ACC112 (cell line): ENCODE data around the gene RAB8A.
"Not testable (repeated sequence)": the region's sequence is repeated elsewhere in the genome, so short reads cannot be mapped to it uniquely, and the experiment has no call there.

Experiments
- H2AFZ ChIP-seq: fragments of 200-600 bp; sonication (generic); one replicate; pipeline ENCODE4 v1.6.0; 2017; ENCODE audit warnings: antibody characterized with exemption, low read length; ENCODE audit not compliant: unreplicated experiment
- H3K27ac ChIP-seq: fragments of 200-600 bp; sonication (generic); 2 replicates; pipeline ENCODE4 v1.5.1; 2014; ENCODE audit warnings: low read depth, mild to moderate bottlenecking, antibody characterized with exemption, low read length, moderate library complexity
- H3K27me3 ChIP-seq: fragments of 200-600 bp; sonication (generic); 2 replicates; pipeline ENCODE4 v1.6.1; 2014; ENCODE audit warnings: mild to moderate bottlenecking, antibody characterized with exemption, low read length, moderate library complexity, mixed read lengths; ENCODE audit not compliant: insufficient read depth
- H3K36me3 ChIP-seq: fragments of 200-600 bp; sonication (generic); 2 replicates; pipeline ENCODE4 v1.6.1; 2016; ENCODE audit warnings: mild to moderate bottlenecking, antibody characterized with exemption, low read length, moderate library complexity, mixed read lengths; ENCODE audit not compliant: insufficient read depth
- H3K4me1 ChIP-seq: fragments of 200-600 bp; sonication (generic); one replicate; pipeline ENCODE4 v1.6.1; 2016; ENCODE audit warnings: low read length, mixed read lengths; ENCODE audit not compliant: insufficient read depth, unreplicated experiment, control insufficient read depth
- H3K4me3 ChIP-seq: fragments of 200-600 bp; sonication (generic); 2 replicates; pipeline ENCODE4 v1.5.1; 2014; ENCODE audit warnings: mild to moderate bottlenecking, low read depth, low read length
- H3K79me2 ChIP-seq: fragments of 200-600 bp; sonication (generic); one replicate; pipeline ENCODE4 v1.6.0; 2016; ENCODE audit warnings: low read length; ENCODE audit not compliant: control insufficient read depth, unreplicated experiment, insufficient read depth

RAB8A gene

DNA sequence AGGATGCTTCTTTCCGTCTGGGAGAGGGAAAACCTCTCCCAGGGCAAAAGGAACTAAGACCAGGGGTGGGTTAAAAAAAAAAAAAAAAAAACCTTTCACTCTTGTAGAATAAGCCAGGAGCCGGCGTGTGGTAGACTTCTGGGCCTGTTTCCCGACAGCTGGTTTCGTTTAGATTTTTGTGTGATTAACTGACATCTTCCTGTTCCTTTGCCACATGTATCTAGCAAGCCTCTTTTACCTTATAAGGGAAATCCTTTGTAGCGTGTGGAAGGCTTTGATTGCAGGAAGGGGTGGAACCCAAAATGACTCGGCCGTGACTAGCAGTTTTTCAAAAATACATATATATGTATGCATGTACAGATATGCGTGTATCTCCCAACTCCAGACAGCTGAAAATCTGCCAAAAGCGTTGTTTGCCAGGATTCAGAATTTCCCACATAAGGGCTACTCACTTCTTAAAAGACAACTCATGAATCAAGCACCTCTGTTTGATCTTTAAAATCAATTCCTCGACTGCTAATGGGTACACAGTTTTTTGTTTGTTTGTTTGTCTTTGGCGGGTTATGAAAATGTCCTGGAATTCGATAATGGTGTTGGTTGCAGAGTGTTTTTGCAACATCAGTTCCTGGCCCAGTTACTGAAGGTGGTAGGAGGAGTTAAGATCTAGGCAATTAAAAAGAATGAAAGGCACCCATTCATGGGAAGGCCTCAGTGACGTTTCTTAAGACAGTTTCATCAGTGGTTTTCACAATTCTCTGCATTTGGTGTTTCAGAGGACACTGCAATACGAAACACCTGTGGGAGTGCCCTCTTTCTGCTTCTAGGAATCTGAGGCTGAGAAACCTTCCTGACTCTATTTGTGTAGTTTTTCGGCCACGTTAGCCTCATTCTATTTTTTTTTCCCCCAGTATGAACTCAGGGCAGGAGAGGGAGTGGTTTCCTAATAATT, 32.7 kb upstream of the RAB8A start:
- H2AFZ ChIP-seq: no peak overlapping the region
- H3K4me3 ChIP-seq: peak overlapping the region; percentile 97
- H3K4me1 ChIP-seq: peaks cover 21% of the 10 kb centered on the region
- H3K36me3 ChIP-seq: peaks cover 18% of the 10 kb centered on the region
- H3K79me2 ChIP-seq: peaks cover 85% of the 10 kb centered on the region
- H3K27me3 ChIP-seq: no peaks in the 10 kb centered on the region
- H3K27ac ChIP-seq: peak overlapping the region; percentile 100

DNA sequence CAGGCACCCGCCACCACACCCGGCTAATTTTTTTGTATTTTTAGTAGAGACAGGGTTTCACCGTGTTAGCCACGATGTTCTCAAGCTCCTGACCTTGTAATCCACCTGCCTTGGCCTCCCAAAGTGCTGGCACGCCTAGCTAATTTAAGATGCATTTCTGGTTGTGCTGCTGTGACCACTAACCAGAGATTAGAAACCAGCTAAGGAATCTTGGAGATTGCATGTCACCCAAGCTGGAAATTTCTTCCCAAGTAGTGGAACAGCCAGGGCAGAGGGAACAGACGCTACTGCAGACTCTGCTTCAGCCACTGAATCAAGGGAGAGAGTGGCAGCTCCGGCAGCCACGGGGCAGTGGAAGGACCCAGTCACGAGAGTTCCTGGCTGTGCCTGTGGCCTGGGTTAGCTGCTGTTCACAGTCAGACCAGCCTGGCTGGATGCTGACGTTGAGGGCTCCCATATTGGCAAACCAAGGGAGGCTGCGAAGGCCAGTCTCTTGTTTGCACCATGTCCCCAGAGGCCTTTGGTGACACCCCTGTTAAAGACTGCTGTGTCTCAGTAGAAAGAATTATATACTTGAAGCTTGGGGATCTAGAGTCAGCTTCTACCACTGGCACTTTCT, 27.5 kb upstream of the RAB8A start:
- Histone ChIP-seq H3K4me1 (peaks cover 25% of the 10 kb centered on the region), H3K27me3 (no peaks in the 10 kb centered on the region)

DNA sequence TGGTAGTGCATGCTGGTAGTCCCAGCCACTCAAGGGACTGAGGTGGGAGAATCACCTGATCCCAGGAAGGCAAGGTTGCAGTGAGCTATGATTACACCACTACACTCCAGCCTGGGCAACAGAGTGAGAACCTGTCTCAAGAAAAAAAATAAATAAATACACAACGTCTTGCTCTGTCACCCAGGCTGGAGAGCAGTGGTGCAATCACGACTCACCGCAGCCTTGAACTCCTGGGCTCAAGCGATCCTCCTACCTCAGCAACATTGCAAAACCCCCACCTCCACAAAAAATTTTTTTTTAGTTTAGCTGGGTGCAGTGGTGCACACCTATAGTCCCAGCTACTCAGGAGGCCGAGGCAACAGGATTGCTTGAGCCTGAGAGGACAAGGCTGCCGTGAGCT, 26.6 kb upstream of the RAB8A start:
- Histone ChIP-seq H3K4me1 (peaks cover 16% of the 10 kb centered on the region), H3K79me2 (peaks cover 89% of the 10 kb centered on the region), H3K36me3 (peaks cover 26% of the 10 kb centered on the region), H3K4me3 (no peak overlapping the region), H3K27me3 (no peaks in the 10 kb centered on the region), H3K27ac (peak overlapping the region; percentile 41), H2AFZ (no peak overlapping the region)

More for the DNA sequence above, 27.5 kb upstream of the RAB8A start:
- Histone ChIP-seq H2AFZ (no peak overlapping the region), H3K27ac (peak overlapping the region; percentile 41; the same call in 1 of the 2 replicates), H3K36me3 (peaks cover 29% of the 10 kb centered on the region), H3K4me3 (no peak overlapping the region), H3K79me2 (peaks cover 89% of the 10 kb centered on the region)

DNA sequence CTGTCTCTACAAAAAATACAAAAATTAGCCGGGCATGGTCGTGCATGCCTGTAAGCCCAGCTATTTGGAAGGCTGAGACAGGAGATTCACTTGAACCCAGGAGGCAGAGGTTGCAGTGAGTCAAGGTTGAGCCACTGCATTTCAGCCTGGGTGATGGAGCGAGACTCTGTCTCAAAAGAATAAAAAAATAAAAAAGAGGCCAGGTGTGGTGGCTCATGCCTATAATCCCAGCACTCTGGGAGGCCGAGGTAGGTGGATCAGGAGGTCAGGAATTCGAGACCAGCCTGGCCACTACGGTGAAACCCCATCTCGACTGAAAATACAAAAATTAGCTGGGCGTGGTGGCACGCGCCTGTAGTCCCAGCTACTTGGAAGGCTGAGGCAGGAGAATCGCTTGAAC, 24.3 kb upstream of the RAB8A start:
- H3K27me3 ChIP-seq, H3K4me1 ChIP-seq, H3K4me3 ChIP-seq, H2AFZ ChIP-seq, H3K27ac ChIP-seq: not testable (repeated sequence)
- peaks cover 28% of the 10 kb centered on the region for H3K36me3 ChIP-seq
- H3K79me2 ChIP-seq: peaks cover 70% of the 10 kb centered on the region

DNA sequence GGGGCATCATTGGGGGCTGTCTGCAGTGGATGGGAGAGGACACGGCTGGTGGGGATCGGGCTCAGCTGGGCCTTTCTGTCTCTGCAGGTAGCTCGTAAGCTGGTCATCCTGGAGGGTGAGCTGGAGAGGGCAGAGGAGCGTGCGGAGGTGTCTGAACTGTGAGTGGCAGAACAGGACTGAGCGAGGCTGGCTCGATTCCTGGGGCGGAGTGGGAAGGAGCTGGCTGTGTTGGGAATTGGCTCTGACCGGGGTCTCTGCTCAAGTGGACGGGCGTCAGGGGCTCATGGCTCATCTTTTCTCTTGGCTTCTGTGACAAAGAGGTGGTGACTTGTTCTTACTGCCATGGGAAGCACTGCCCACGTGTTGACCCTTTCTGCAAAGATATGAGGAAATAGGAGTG, 23.7 kb upstream of the RAB8A start:
- H2AFZ ChIP-seq: no peak overlapping the region
- H3K4me1 ChIP-seq: peaks cover 6% of the 10 kb centered on the region
- H3K27me3 ChIP-seq: no peaks in the 10 kb centered on the region
- H3K36me3 ChIP-seq: peaks cover 28% of the 10 kb centered on the region
- no peak overlapping the region for H3K4me3 ChIP-seq
- H3K79me2 ChIP-seq: peaks cover 69% of the 10 kb centered on the region
- H3K27ac ChIP-seq: no peak overlapping the region

DNA sequence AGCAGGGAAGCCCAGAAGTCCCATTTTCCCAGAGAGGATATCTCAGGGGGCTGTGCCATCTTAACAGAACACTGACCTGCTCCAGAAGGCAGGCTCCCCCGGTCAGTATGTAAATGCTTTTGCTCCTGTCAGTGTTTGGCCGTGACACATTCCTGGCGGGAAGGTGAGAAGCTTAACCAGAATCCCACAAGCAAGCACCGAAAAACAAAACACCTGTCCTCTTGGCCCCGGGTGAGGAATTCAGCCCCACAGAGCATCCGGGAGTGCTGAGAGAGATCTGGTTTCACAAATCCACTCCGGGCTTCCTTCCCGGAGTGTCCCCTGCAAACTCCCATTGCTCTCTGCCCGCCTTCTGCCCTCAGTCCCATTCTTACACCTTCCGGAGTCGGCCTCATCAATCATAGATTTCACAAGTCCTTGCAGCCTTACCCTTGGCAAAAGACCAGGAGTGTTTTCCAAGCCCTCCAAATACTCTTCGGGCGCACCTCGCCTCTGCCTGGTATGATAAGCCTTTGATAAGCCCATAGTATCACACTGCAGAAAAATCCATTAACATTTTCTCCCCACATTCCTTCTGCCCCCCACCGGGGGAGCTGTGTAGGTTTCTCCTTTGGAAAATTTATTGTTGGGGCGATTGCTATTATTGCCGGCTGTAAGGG, 23.2 kb upstream of the RAB8A start:
- H3K79me2 ChIP-seq: peaks cover 63% of the 10 kb centered on the region
- no peaks in the 10 kb centered on the region for H3K27me3 ChIP-seq
- H3K36me3 ChIP-seq: peaks cover 33% of the 10 kb centered on the region
- no peak overlapping the region for H3K27ac ChIP-seq
- H3K4me3 ChIP-seq: no peak overlapping the region
- no peak overlapping the region for H2AFZ ChIP-seq
- peaks cover 6% of the 10 kb centered on the region for H3K4me1 ChIP-seq

DNA sequence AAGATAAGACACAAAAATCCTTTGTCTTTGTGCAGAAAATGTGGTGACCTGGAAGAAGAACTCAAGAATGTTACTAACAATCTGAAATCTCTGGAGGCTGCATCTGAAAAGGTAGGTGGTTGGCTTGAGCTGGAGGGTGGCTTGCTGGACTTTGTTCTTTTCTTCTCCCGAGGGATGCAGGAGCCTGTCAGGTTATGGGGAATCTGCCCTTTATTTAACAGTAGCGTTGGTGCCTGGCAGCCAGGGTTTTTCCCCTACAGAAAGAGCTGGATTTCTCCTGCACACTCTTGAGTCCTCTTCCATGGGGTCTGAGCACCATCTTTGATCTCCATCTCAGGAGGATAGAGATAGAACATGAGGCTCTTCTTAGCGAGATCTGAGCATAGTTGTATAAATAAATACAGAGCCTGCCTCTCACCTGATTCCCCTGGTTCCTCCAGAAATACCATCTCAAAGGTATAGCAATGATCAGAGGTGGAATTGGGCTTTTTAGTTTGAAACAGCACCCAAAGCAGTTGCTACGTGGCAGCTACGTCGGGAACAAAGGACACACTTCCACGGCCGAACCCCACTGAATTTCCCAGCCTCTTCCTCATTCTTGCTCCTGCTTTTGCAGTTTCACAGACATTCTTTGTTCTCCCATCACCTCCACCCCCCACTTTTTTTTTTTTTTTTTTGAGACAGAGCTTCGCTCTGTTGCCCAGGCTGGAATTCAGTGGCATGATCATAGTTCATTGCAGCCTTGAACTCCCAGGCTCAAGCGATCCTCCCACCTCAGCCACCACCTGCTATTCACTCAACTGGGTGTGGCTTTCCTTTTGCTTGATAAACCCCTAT, 22.5 kb upstream of the RAB8A start:
- Histone ChIP-seq H3K4me1 (peaks cover 6% of the 10 kb centered on the region), H3K4me3 (no peak overlapping the region), H3K27me3 (no peaks in the 10 kb centered on the region), H2AFZ (no peak overlapping the region), H3K27ac (no peak overlapping the region), H3K36me3 (peaks cover 34% of the 10 kb centered on the region), H3K79me2 (peaks cover 58% of the 10 kb centered on the region)

DNA sequence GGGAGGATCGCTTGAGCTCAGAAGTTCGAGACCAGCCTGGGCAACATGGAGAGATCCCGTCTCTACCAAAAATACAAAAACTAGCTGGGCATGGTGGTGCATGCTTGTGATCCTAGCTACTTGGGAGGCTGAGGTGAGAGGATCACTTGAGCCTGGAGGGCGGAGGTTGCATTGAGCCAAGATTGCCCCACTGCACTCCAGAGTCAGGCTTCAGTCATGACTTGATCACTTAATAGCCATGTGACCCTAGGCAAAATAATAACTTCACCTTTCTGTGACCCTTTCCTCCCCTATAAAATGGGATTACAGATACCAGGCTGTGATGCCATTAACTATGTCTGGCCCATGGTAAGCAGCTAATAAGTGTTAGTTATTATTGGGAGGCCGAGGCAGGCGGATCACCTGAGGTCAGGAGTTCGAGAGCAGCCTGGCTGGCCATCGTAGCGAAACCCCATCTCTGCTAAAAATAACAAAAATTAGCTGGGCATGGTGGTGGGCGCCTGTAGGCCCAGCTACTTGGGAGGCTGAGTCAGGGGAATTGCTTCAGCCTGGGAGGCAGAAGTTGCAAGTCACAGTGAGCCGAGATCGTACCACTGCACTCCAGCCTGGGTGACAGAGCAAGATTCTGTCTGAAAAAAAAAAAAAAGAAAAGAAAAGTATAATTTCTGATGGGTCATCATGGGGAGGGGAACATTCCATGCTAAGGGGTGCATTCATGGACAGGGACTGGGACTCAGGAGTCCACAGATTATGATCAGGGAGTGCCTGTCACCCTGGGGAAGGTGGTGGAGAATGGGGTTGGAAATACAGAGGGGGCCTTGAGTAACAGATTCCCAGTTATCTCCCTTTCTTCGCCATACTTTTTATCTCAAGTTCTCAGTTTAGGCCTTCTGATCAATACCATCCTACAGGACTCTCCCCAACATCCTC, 19.9 kb upstream of the RAB8A start:
- no peak overlapping the region for H3K4me3 ChIP-seq
- H3K36me3 ChIP-seq: peaks cover 49% of the 10 kb centered on the region
- H3K4me1 ChIP-seq: no peaks in the 10 kb centered on the region
- H3K27me3 ChIP-seq: no peaks in the 10 kb centered on the region
- peak overlapping the region; percentile 13; the same call in 1 of the 2 replicates for H3K27ac ChIP-seq
- peaks cover 36% of the 10 kb centered on the region for H3K79me2 ChIP-seq
- no peak overlapping the region for H2AFZ ChIP-seq

DNA sequence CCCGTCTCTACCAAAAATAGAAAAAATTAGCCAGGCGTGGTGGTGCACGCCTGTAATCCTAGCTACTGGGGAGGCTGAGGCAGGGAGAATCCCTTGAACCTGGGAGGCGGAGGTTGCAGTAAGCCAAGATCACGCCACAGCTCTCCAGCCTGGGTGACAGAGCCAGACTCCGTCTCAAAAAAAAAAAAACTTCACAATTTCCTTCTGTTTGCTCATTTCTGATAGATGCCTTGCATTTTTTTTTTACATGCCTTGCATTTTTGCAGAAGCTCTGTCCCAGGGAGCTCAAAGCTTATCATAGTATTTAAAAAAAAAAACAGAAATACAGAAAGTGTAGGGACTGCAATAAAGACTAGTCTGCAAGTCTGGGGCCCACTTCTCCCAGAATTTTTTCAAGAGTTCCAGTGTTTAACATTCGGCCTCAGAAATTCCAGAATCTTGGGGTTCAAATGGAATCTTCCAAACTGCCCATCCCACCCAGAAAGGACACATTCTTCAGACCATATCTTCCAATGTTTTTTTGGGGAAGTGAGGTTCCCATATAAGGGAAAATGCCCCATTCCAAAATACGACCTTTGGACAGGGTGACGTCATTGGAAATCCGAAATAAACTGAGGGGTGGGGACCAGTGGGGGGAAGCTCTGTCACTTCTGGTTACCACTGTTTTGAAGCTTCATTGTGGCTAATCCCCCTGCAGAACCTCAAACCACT, 17.2 kb upstream of the RAB8A start:
- Histone ChIP-seq H3K36me3 (peaks cover 47% of the 10 kb centered on the region), H3K27ac (no peak overlapping the region; the same call in 1 of the 2 replicates), H3K4me3 (no peak overlapping the region), H3K79me2 (peaks cover 16% of the 10 kb centered on the region), H3K4me1 (no peaks in the 10 kb centered on the region), H2AFZ (no peak overlapping the region), H3K27me3 (no peaks in the 10 kb centered on the region)
